GM12891 (cell line): ENCODE results near the gene HOXA3.

Experiments used
- DNase-seq: peaks from one replicate; pipeline ENCODE4 v3.0.0; 2011; ENCODE audit warnings: low spot score; ENCODE audit not compliant: insufficient read length
- FAIRE-seq: peaks from 2 replicates; lab custom pipeline; 2011; peaks lifted over from hg19 to GRCh38; lab: Jason Lieb, UNC
- PAX5 ChIP-seq: IDR thresholded peaks from 2 replicates; pipeline ENCODE4 v1.6.1; 2011; ENCODE audit warnings: low read length, moderate library complexity, mild to moderate bottlenecking; ENCODE audit not compliant: insufficient read depth, severe bottlenecking
- POLR2A ChIP-seq: IDR thresholded peaks from 2 replicates; pipeline ENCODE4 v1.6.1; 2011; ENCODE audit warnings: low read depth, low read length, control low read depth
- POLR2AphosphoS5 ChIP-seq: IDR thresholded peaks from 2 replicates; pipeline ENCODE4 v1.6.1; 2011; ENCODE audit warnings: low read depth, low read length, control low read depth
- POU2F2 ChIP-seq: IDR thresholded peaks from 2 replicates; pipeline ENCODE4 v1.6.1; 2011; ENCODE audit warnings: low read depth, mild to moderate bottlenecking, control low read depth, low read length, moderate library complexity
- SPI1 ChIP-seq: IDR thresholded peaks from 2 replicates; pipeline ENCODE4 v1.6.1; 2011; ENCODE audit warnings: low read depth, low read length, control low read depth
- TAF1 ChIP-seq: IDR thresholded peaks from 2 replicates; pipeline ENCODE4 v1.6.1; 2011; ENCODE audit warnings: low read depth, low read length, control low read depth

The HOXA3 gene

GRCh38 chr7:27172823-27173510, 20.6 kb upstream of the HOXA3 start:
- no peak for DNase-seq
- FAIRE-seq = no peak
- no peak for TF ChIP-seq POLR2A
- TF ChIP-seq PAX5 = no peak
- TF ChIP-seq SPI1 = no peak
- no peak for TF ChIP-seq POU2F2
- TF ChIP-seq POLR2AphosphoS5 = no peak
- no peak for TF ChIP-seq TAF1

GRCh38 chr7:27172315-27172774, 20.0 kb upstream of the HOXA3 start:
- no peak for DNase-seq
- FAIRE-seq = no peak
- no peak for TF ChIP-seq POLR2AphosphoS5
- TF ChIP-seq PAX5 = no peak
- TF ChIP-seq SPI1 = no peak
- no peak for TF ChIP-seq POU2F2
- no peak for TF ChIP-seq TAF1
- no peak for TF ChIP-seq POLR2A

GRCh38 chr7:27171637-27172314, 19.4 kb upstream of the HOXA3 start:
- no peak for DNase-seq
- no peak for FAIRE-seq
- TF ChIP-seq POU2F2 (no peak), TAF1 (no peak), PAX5 (no peak), POLR2AphosphoS5 (no peak), SPI1 (no peak), POLR2A (no peak)

DNA sequence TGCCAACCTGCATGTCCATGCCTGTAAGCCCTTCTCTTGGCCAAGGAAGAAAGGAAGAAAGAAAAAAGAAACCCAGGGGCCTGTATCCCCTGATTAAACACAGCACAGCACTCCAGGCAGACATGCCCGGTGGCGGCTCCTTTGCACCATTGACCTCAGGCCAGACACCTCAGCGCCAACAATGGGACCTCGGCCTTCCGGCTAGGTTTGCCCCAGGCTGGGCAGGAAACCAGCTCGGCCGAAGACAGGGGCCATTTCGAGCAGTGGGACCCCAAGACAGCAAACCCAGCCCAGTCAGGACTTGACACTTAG, 18.9 kb upstream of the HOXA3 start:
- no peak for DNase-seq
- TF ChIP-seq POU2F2 (no peak), PAX5 (no peak)
- no peak for FAIRE-seq

DNA sequence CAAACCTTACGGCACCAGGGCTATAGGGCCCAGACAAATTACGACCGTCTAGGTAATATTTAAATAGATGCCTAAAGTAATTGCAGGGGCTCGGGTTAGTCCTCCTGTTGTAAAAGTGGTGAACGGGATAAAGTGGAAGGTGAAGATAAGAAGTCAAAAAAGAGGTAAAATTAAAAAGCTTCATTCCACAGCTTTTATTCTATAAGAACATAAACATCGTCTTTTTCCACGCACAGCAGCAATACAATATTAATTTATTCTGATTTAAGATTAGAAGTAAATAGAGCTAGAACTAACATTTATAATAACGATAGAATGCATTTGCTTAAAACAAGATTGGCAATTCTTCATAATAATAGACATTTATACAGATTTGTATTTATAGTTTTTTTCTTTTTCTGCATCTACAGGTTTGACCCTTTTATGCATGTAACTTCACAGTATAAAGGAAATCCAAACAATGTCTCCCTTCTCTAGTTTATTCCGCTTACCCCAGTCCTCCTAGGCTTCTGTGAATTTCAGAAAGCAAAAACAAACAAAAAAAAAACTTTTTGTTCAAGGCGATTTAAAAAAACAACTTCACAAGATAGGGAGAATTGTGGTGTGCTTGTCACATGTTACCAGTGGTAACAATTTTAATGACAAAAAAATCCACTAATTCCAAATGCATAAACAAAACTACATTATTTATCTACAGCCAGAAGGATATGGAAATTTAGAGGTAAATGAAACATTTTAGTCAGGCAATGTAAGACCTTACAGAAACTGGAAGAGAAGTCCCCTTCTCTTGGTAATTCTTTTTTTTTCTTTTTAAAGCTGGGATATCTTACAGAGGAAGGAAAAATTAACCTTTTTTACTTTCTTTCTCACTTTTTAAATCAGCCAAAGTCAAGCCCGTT, 18.3 kb upstream of the HOXA3 start:
- TF ChIP-seq POU2F2 (no peak), SPI1 (no peak), POLR2AphosphoS5 (no peak), TAF1 (no peak), PAX5 (no peak), POLR2A (no peak)
- DNase-seq = no peak
- FAIRE-seq = no peak

- no peak for TF ChIP-seq POLR2A
- no peak for TF ChIP-seq POU2F2
- TF ChIP-seq PAX5 = no peak
- no peak for TF ChIP-seq POLR2AphosphoS5
- no peak for TF ChIP-seq TAF1
- no peak for FAIRE-seq
- DNase-seq = no peak
These were observed 17.5 kb upstream of the HOXA3 start for GRCh38 chr7:27169658-27170425.

- DNase-seq (no peak), FAIRE-seq (no peak)
- TF ChIP-seq POU2F2 = no peak
- TF ChIP-seq POLR2AphosphoS5 = no peak
- TF ChIP-seq SPI1 = no peak
These were observed 16.0 kb upstream of the HOXA3 start for GRCh38 chr7:27168265-27168947.

DNA sequence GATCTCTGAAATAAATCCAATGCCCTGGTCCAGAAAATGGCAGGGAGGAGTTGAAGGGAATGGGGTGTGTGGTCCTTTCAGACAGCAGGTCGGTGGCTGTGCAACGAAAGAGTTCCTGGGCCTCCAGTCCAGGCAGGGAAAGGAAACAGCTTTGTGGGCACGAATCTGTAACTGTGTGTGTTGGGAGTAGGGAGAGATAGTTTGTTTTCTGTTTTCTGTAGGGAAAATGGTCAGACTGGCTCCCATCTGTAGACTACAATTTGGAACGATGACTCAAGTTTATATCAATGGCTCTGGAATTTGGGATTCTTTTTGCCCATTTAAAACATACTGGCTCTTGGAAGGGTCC, 15.5 kb upstream of the HOXA3 start:
- FAIRE-seq = no peak
- DNase-seq = no peak
- TF ChIP-seq POLR2AphosphoS5 (no peak), POU2F2 (no peak), PAX5 (no peak), POLR2A (no peak), SPI1 (no peak), TAF1 (no peak)
